SK-MEL-5 (cell line): ENCODE results near the gene NPY. TPM values are rescaled to one million over a fixed set of nuclear protein-coding genes. Genes with fewer than 3 reads are reported as not detected.
"Not testable (repeated sequence)": the region's sequence is repeated elsewhere in the genome, so short reads cannot be mapped to it uniquely, and the experiment has no call there.

Source experiments
- DNase-seq: peaks from one replicate; pipeline ENCODE4 v3.0.0-alpha.2; 2016; ENCODE audit warnings: low read depth, low spot score
- in situ Hi-C: cut with HindIII; loops from 2 replicates; pipeline ENCODE4 v1.10.0; 2016; ENCODE audit warnings: low sequenced_read_pairs, high pct_unique_total_duplicates, low pct_unique_long_range_greater_than_20kb
- polyA plus RNA-seq, 2 experiments: library from polyadenylated mRNA; depleted of rRNA; stranded (reverse); fragments of >200 nt; gene quantifications; 2 replicates each; pipeline ENCODE4 v1.2.3, GENCODE V29; 2015
- total RNA-seq: library from RNA; depleted of rRNA; stranded (reverse); fragments of >200 nt; shearing (Covaris generic); gene quantifications from 2 replicates; pipeline ENCODE4 v1.2.3, GENCODE V29; 2014; rRNA removed

Gene NPY
- not detected in 2 replicates for total RNA-seq
- not detected in 2 replicates for polyA plus RNA-seq (2015; cell fraction: cytosol; rRNA removed)
- polyA plus RNA-seq (2015; cell fraction: nucleus; rRNA removed): not detected in 2 replicates

- in situ Hi-C loops: no loop called here
- DNase-seq: no peak
Measured at GRCh38 chr7:24283897-24284698, at the start of gene NPY. TSS of gene NPY (plus strand) at chr7:24284190. CDS start at chr7:24285241, 1,051 bp downstream.

GRCh38 chr7:24239260-24239659 lies 44.7 kb upstream of the NPY start:
- in situ Hi-C loops: no loop called here

GRCh38 chr7:24241206-24241605 lies 42.8 kb upstream of the NPY start:
- DNase-seq: no peak
- in situ Hi-C loops: no loop called here

More at GRCh38 chr7:24239260-24239659, 44.7 kb upstream of the NPY start:
- DNase-seq: no peak

GRCh38 chr7:24244554-24244953 lies 39.4 kb upstream of the NPY start:
- DNase-seq: no peak
- in situ Hi-C loops: no loop called here

GRCh38 chr7:24245362-24245761 lies 38.6 kb upstream of the NPY start:
- in situ Hi-C loops: no loop called here
- DNase-seq: no peak

GRCh38 chr7:24249266-24249665 lies 34.7 kb upstream of the NPY start:
- DNase-seq: no peak
- in situ Hi-C loops: no loop called here

GRCh38 chr7:24251568-24251967 lies 32.4 kb upstream of the NPY start:
- DNase-seq: no peak
- in situ Hi-C loops: no loop called here

GRCh38 chr7:24255139-24255538 lies 28.9 kb upstream of the NPY start:
- DNase-seq: no peak
- in situ Hi-C loops: no loop called here

- in situ Hi-C loops, DNase-seq: not testable (repeated sequence)
Measured at GRCh38 chr7:24258324-24258723, 25.7 kb upstream of the NPY start.

GRCh38 chr7:24271938-24272337 lies 12.1 kb upstream of the NPY start:
- DNase-seq: no peak
- in situ Hi-C loops: no loop called here

GRCh38 chr7:24279512-24279911 lies 4.5 kb upstream of the NPY start:
- in situ Hi-C loops: no loop called here
- DNase-seq: no peak

GRCh38 chr7:24283554-24283896 lies 465 bp upstream of the NPY start:
- in situ Hi-C loops: no loop called here
- DNase-seq: no peak

- DNase-seq: no peak
- in situ Hi-C loops: no loop called here
Measured at GRCh38 chr7:24284699-24285506, 913 bp downstream of the NPY start.

- in situ Hi-C loops: no loop called here
Measured at GRCh38 chr7:24290004-24290641, 6.1 kb downstream of the NPY start.

GRCh38 chr7:24291271-24291670 lies 7.3 kb downstream of the NPY start:
- DNase-seq: no peak
- in situ Hi-C loops: no loop called here

More at GRCh38 chr7:24290004-24290641, 6.1 kb downstream of the NPY start:
- DNase-seq: peak; percentile 85

- in situ Hi-C loops: no loop called here
- DNase-seq: no peak
Measured at GRCh38 chr7:24297362-24297761, 13.4 kb downstream of the NPY start.

GRCh38 chr7:24298696-24299095 lies 14.7 kb downstream of the NPY start:
- in situ Hi-C loops: no loop called here
- DNase-seq: no peak

- DNase-seq: no peak
- in situ Hi-C loops: no loop called here
Measured at GRCh38 chr7:24299192-24299591, 15.2 kb downstream of the NPY start.
